Hepatic stellate cell (primary cell): Measurements from ENCODE around the gene SPATA6L.

ENCODE experiments used
- DNase-seq: peaks from one replicate; pipeline ENCODE4 v3.0.0; 2011; ENCODE audit warnings: low spot score

Gene SPATA6L

DNA sequence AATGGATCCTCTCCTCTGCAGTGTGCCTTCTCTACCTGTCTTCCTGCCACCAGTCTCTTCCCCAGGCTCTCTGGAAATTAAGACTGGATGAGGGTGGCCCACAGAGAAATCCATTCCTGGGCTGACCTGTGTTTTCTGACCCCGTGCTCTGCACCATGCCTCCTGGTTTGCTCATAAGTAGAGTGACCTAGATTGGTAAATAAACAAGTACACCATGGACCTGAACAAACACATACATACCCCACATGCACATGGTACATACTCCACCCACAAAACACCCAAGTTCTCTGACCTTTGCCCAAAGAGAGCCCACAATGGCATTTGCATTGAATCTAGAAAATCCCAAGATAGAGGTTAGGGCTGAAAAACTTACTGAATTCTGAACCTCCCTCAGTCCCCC, 81.6 kb downstream of the SPATA6L start:
- DNase-seq, result no peak

DNA sequence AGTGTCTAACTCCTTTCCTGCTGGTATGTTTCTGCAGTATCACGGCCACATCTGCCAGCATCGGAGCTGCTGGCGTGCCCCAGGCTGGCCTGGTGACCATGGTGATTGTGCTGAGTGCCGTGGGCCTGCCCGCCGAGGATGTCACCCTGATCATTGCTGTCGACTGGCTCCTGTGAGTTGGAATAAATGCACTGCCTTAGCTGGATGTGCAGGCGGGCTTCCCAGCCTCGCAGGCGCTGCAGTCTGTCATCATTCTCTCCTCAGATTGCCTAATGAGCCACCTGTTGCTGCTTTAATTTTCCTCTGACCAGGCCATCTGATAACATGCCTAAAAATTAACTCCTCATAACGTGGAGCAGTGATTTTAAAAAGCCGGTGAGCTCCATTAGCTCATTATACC, 83.3 kb downstream of the SPATA6L start:
- DNase-seq, result no peak

DNA sequence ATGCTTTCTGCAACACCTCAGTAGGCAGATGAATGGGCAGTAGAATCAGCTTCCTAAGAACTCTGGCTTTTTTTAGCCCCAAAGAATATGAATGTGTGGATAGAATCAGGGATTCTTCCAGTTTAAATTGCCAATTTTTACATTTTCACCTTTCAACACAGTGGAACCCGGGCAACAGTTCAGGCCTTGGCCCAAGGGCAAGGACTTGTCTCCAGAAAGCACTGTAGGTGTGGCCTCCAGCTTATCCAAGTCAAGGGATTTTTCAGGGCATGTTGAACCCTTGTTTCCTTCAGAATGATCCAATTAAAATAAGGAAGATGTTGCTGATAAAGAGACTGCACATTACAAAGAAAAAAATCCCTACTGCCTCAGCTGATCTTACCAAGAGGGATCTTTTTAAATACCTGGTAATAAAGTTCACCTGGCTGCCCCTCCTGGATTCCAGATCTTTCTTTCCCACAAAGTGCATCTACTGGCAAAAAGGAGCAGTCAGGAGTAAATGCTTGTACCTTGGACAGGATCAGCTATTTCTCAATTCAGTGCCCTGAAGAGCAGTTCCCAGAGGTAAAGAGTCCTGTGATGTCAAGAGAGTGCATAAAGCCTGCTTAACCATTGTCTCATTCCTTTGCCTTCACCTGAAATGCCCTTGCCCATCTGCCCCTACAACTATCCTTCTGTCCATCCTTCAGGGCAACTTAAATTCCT, 84.3 kb downstream of the SPATA6L start:
- DNase-seq, result no peak

DNA sequence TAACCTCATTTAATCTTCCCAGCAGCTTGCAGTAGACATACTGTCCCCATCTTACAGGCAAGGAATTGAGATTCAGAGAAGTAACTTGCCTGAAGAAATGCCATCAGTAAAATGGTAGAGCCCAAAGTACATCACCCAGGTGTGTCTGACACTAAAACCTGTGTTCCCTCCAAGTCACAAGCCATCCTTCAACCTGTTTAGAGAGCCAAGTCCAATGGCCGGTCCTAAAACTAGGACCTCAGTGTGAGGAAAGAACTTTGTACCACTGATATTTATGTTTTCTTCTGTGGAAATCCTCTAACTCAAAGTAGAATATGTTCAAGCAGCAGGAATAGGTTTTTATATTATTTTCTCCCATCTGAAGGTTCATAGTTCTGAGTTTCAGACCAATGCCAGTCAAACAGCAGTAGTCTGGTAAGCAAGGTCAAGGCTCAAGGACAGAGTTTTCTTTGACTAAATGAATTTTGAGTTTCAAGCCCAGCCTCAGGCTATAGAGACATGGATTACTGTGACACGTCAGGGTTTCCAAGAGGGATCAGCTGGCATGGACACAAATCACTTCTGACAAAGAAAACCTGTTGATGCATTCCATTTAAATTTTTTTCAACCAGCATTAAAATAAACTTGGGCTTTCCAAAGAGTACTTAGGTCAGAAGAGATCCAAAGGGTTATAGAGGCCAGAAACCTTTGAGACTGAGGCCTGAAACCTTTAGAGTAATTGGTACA, 85.1 kb downstream of the SPATA6L start:
- DNase-seq, result no peak

DNA sequence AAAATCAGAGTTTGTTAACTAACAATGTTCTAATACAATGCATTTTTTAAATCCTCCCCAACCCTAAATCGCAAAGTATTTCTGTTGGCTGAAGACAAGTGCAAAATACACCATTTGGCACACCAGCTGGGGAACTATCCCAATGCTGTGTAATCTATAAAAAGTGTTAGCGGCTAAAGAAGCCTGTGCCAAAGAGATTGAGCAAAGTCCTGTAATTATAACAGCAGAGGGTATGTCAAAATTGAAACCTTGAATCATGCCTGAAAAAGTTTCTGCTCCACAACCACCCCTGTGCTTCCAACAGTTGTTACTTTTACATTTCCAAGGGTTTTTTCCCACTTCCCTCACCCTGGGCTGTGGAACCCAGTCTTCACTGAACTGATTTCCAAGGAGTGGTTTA, 87.3 kb downstream of the SPATA6L start:
- no peak for DNase-seq

DNA sequence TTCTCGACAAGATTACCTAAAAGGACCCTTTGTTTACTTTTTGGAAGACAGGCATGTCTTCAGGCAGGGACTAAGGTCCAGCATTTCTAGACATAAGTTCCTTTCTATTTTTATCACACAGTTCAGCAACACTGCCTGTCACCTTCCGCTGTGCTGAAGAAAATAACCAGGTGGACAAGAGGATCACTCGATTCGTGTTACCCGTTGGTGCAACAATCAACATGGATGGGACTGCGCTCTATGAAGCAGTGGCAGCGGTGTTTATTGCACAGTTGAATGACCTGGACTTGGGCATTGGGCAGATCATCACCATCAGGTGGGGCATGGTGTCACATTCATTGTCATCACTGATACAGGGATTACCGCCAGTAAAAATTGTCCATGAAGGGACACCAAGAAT, 89.8 kb downstream of the SPATA6L start:
- DNase-seq, result no peak

DNA sequence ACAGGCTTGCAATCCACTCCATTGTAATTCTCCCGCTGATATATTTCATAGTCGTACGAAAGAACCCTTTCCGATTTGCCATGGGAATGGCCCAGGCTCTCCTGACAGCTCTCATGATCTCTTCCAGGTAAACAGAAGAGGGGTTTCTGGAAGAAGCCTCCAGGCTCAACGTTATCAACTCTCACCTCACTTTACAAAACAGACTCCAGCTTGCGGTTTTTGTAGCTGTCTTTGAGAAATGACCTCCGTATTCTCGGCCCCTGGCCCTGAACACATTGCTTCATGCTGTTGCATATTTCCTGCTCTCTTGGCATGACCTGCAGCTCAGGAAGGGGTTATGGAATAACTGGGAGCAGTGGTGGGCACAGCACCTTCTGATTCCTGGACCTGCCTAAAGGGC, 90.3 kb downstream of the SPATA6L start:
- DNase-seq, result no peak

DNA sequence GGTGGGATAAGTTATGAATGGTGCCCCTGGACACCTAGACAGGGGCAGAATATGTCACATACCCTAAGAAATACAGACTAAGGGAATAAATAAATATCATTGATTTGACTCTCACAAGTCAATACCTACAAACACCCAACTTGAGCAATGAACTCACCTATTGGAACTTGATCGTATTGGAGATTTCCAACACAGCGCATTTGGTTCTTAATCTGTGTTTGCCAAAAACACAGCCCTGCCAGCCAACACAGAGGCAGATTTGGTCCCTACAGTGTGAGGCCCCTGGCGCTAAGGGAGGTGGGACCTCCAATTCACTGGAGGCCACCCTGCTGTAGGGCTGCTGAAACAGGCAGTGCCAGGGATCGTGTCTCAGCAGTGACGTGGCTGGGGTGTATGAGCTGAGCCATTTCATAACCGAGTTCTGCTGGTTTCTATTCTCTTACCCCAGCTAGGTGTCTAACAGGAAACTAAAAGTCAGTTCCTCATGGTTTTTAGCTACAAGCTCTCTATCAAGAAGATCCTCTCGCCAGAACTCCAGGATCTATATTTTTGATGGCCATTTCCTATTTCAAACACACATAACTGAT, 91.5 kb downstream of the SPATA6L start:
- no peak for DNase-seq

DNA sequence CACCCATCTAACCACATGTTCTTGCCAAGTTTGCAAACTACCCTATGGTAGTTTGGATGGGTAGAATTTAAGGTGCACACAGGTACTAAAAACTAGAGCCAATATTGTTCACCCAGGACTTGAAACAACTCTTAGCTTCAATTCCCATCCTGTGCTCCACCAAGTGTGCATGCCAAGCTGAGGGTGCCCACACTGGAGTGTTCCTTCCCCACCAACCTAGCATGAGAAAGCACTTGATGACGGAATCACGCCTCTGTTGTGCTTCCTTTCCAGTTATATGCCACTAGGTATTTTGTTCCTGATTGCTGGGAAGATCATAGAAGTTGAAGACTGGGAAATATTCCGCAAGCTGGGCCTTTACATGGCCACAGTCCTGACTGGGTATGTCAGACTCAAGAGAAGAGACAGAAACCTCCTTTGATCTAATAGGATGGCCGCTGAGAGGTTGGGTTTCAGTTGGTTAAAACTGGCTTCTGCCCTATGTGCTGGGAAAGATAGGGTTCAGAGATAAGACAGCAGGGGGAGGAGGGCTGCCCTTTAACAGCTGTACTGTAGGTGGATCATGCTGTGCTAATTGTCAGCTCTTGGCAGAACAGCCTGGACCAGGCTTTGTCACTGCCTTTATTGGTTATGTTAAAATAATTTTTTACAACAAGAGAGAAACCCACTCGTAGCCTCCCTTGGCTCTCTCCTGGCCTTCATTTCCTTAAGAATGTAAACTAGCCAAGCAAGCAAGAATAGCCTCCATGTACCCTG, 92.5 kb downstream of the SPATA6L start:
- DNase-seq, result no peak

DNA sequence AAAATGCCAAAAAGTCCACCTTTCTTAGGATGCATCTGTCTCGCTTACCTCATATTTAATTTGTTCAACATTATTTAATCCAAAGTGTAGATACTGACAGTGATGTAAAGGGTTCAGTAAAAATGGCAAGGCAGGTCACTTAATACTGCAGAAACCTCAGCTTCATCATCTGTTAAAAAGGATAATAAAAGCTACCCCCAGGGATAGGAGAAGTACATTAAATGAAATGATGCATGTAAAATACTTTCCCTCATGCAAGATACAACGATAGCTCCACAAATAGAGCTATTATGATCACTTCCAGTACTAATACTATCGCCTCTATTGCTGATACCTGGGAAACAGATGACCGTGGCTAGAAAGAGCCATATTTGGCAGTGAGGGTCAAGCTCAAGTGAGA, 93.1 kb downstream of the SPATA6L start:
- no peak for DNase-seq

DNA sequence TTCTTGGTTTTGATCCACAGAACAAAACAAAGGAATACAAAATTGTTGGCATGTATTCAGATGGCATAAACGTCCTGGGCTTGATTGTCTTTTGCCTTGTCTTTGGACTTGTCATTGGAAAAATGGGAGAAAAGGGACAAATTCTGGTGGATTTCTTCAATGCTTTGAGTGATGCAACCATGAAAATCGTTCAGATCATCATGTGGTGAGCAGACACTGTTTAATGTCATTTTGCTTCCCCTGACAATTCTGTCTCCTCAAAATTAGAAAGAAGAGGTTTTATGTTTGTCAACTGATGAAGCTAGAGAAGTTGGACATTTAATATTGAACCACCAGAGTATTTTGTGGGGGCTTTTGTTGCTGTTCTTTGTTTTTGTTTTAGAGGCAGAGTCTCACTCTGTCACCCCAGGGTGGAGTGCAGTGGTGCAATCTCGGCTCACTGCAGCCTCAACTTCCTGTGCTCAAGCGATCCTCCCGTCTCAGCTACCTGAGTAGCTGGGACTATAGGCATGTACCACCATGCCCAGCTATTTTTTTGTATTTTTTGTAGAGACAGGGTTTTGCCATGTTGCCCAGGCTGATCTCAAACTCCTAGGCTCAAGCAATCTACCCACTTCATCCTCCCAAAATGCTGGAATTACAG, 94.0 kb downstream of the SPATA6L start:
- DNase-seq, result no peak

DNA sequence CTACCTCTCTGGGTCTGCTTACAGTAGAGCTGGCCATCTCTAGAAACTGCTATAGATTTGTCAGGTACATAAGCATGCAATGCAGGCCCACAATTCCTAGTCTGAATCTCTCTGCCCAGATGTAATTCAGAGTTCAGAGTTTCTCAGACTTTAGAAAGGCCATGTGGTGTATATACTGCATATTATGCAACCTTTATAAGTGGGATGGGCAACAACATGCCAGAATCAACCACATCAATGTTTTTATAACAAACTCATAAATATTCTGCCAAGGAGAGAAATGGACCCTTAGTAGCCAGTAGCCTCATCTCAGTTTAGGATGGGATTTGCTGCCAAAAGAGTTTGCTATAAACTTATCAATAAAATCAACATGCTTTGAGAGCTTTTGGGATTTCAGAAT, 97.2 kb downstream of the SPATA6L start:
- DNase-seq, result no peak

DNA sequence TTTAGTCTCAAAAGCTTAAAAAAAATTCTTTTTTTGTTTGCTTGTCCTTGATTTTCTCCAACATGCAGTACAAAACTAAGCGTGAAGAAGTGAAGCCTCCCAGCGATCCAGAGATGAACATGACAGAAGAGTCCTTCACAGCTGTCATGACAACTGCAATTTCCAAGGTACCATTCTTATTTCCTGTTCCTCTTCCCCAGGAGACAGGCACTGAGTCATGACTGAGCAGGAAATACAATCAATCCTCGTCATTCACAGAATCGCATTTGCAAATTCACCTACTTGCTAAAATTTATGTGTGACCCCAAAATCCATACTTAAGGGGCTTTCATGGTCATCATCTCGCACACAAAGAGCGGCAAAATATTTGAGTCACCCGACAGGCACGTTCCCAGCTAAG, 98.7 kb downstream of the SPATA6L start:
- no peak for DNase-seq

DNA sequence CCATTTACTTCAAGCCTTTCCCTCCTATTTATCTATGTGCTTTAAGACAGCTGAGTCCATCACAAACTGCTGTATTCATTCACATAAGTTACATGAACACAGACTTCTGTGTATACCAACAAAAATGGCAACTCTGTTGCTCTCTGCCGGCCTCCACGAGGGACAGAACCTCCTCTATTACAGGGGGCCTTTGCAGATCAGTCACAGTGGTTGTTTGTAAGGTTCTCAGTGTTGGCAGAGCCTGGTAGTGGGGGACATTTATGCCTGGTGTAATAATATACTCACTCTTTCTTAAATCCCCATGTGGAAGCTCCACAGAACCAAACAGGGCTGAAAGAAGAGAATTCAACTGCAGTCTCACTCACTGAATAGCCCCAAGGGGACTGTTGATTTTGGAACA, 99.5 kb downstream of the SPATA6L start:
- DNase-seq, result no peak

DNA sequence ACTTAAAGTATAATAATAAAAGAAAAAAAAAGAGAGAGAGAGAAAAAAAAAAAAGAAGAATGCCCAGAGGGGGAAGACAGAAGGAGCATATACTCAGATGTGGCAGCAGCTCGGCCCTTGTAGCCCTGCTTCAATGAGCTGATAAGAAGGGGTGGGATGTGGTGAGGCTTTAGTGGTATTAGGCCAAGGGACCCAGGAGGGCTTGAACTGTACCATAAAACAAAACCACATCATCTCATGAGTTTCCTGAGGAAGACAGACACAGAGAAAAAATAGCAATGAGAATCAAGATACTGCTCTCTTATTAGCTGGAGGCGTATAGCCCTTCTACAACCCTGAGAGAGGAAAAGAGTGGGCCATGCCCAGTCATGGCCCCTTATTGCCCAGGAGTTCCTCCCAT, 103.2 kb downstream of the SPATA6L start:
- no peak for DNase-seq

DNA sequence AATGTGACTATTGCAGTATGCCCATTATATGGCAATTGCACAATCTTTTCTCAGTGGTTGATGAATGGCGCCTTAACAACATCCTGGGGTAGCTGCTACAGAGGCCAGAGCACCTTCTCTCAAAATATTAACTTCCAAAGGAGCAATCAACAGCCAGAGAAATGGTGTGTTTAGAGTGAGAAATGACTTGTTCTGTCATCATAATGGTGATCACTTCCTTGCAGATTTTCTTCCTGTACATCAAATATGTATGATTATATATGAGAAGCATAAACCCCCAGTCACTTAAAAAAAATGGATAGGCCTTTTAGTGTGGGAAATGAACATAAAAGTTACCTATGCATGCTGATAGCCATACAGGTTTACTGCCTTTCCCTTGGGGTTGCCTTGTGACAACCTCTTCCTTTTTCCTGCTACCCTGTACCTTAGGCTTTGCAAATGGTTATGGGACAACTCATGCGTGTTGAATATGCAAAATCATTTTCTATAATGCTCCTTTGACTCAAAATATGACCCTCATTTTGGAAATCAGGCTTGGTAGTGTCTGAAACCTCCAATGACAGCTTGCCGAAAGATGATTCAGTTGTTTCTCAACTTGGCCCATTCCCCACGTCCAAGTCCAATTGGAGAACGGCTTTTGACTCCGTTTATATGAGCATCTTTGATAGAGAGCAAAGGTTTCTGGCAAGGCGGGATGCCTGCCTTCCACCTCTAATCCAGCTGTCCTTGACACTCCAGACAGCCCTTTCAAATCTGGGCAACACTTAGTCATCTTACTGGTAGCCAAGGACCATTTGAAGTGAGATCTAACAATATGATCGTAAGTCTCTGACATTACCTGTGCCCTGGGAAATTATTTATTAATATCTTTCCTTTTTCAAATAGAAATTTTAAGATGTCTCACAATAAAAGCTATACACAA, 106.8 kb downstream of the SPATA6L start:
- no peak for DNase-seq

DNA sequence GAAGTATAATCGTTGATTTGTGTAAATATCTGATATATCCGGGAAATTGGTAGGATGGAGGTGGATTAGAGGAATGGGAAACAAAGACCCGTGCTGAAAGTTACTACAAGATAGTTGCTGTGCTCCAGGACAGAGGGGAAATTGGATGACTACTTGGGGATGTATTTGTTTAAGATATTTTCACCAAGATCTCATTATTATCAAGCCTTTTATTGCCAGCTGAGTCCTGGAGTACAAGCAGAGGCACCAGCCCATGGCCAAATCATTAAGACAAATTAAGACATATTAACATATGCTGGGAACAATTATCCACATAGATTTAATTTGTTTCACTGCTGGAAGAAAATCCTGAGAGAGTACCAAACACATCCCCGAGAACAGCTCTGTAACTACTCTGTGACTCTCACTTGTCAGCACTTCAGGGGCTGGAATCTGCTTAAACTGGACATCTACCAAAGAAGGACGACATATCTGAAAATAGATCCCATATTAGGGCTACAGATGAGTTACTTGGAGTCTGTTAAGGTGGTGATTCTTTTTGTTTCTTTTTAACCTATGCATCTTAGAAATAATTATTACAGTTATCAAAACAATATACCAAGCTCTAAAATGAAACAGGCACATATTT, 107.8 kb downstream of the SPATA6L start:
- no peak for DNase-seq

DNA sequence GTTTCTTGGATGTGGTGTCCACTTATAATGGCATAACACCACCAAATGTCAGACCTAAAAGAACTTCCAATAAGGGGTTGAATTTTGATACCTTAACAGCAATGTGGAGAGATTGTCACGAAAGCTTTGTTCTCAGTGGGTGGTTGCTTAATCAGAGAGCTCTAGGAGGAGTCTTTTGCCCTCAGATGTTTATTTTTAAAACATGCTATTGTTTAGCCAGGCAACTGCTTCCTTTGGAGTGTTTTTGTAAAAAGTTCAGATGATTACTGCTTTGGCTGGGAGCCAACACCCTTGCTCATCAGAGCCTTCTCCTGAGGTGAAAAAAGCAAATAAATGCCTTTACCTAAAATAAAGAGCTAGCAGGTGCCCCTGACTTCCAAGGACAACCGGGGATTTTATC, 111.0 kb downstream of the SPATA6L start:
- DNase-seq, result no peak

DNA sequence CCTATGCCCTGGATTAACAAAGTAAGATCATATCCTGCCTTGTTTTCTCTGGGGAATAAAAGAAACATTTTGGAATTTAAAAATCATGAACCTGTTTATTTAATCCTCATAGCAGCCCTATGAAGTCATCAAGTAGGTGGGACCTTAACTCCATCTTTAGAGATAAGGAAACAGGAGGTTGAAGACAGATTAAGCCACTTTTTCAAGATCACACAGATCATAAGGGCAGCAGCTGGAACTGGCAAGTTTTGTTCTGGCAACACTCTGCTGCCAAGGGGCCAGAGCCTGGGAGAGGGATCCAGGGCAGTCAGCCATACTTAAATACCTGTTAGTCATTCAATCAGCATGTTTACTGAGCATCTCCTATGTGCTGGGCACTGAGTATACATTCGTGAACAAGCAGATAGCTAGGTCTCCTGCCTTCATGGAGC, 112.3 kb downstream of the SPATA6L start:
- peak; percentile 43 for DNase-seq

DNA sequence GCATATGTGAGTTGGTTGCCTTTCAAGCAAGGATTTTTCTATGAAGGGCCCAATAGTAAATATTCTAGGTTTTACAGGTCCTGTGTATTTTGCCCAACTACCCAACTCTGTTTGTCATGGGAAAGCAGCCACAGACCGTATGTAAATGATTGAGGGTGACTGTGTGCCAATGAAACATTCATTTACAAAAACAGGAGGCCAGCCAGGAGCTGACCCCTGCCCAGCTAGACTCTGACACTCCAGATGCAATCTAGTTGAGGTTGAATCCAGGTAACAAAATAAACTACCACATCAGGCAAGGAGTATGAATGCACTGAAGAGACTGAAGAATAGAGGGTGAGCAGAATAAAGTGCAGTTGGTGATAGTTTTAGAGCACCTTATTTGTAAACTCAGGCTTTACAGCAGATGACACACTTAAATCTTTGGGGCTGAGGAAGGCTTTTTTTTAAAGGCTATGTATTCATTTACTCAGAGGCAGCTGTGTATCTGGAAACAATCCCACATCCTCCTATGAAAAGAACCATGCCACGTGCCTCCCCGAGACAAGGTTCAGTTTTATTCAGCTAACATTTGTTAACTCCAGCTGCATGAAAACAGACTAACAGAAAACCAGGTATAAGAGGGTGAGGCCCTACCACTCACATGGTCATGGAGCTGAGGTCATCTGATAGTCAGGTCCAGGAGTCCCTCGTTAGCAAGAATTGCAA, 115.3 kb downstream of the SPATA6L start:
- DNase-seq, result no peak
